NT2/D1 (cell line): ENCODE measurements around the gene ITCH.

Source experiments
- YY1 ChIP-seq: IDR thresholded peaks from 2 replicates; pipeline ENCODE4 v1.6.1; 2011; ENCODE audit not compliant: insufficient read length, insufficient read depth
- ZNF274 ChIP-seq: IDR thresholded peaks from 2 replicates; pipeline ENCODE4 v1.6.1; 2011; ENCODE audit warnings: mild to moderate bottlenecking, low read depth, low read length

DNA sequence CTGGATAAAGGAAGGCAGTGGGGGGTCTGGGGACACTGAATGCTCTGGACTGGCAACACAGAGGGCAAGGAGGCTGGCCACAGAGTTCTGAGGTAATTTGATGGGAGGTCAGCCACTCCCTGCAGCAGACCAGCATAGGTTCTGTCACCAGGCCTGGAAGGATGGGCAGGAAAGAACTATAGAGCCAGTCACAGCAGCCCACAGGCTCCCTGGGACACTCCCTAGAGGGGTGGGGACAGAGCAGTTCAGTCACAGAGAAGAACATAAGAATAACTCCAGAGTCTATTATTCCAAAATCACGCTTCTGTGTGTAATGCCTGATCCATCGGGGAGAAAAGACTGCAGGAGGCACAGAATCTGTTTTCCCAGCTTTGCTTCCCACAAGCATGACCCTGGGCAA lies 172.8 kb downstream of the ITCH start:
- no peak for TF ChIP-seq ZNF274
- no peak for TF ChIP-seq YY1
